IPS-18c (cell line): Measurements from ENCODE around the gene ARL11.

Source experiments
- H3K4me3 ChIP-seq: 2 replicates; pipeline ENCODE4 v1.7.0; 2013; ENCODE audit warnings: low read depth, mild to moderate bottlenecking, low read length, moderate library complexity; ENCODE audit not compliant: insufficient read depth
- H3K9me3 ChIP-seq: one replicate; pipeline ENCODE4 v1.6.1; 2013; ENCODE audit warnings: mild to moderate bottlenecking, low read length, moderate library complexity; ENCODE audit not compliant: control insufficient read depth, insufficient read depth

The ARL11 gene

DNA sequence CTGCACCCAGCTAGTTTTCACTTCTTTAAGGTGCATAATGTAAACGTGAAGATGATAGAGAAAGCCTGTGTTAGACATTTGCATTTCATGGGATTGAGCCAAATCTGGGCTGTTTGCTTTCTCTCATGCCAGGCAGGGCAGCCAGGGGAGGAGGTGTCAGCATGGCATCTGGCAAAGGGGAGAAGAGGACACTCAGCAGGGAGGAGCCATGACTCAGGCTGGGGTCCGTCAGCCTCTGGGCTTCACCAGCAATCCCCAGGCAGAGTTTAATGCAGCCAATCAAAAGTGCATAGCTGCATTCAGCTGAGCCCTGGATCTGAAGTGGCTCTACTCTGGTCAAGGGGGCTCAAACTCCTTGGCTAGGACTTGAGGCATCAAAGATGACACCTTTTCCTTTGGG, 39.5 kb downstream of the ARL11 start:
- Histone ChIP-seq H3K4me3 (no peak overlapping the region), H3K9me3 (no peaks in the 10 kb centered on the region)

DNA sequence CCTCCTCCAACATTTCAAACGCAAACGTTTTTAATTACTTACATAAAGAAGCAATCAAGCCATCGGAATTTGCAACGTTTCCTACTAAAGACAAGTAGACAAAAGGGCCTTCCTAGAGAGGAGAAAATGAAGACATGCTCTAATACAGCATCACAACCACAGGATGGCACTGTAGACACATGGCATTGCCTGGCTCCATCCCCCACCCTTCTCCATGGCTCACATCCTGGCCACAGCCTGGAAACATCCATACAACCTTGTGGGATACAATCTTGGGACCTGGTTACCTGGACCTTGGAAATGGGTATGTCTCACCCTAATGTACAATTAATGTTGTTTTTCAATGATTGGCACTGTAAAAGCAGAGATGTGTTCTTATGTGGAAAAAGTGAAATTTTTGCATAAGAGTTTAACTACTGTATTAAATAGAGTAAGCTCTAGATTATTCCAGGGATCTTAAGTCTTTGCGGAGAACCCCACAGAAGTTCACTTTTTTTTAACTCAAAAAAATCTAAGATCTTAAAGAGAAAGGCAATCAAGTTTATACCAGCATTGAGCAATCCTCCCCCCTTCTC, 41.5 kb downstream of the ARL11 start:
- Histone ChIP-seq H3K9me3 (no peaks in the 10 kb centered on the region), H3K4me3 (no peak overlapping the region)

DNA sequence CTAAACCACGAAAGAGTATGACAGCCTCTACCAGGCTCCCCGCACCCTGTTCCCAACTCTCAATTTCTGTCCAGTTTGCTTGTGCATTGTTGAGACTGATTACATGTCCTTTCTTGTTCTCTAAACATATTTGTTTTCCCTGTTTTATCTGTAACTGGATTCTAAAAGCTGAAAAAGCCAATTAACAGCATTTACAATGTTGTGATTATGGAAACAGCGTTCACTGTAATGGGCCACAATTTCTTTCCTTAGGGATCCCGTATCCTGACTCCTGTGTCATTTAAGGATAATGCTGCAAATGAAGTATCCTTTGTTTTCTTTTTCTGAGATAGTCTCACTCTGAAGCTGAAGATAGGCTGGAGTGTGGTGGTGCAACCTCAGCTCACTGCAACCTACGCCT, 42.5 kb downstream of the ARL11 start:
- Histone ChIP-seq H3K4me3 (no peak overlapping the region), H3K9me3 (no peaks in the 10 kb centered on the region)

- peaks cover 5% of the 10 kb centered on the region for H3K9me3 ChIP-seq
These were observed 48.4 kb downstream of the ARL11 start for GRCh38 chr13:49676581-49677298.

DNA sequence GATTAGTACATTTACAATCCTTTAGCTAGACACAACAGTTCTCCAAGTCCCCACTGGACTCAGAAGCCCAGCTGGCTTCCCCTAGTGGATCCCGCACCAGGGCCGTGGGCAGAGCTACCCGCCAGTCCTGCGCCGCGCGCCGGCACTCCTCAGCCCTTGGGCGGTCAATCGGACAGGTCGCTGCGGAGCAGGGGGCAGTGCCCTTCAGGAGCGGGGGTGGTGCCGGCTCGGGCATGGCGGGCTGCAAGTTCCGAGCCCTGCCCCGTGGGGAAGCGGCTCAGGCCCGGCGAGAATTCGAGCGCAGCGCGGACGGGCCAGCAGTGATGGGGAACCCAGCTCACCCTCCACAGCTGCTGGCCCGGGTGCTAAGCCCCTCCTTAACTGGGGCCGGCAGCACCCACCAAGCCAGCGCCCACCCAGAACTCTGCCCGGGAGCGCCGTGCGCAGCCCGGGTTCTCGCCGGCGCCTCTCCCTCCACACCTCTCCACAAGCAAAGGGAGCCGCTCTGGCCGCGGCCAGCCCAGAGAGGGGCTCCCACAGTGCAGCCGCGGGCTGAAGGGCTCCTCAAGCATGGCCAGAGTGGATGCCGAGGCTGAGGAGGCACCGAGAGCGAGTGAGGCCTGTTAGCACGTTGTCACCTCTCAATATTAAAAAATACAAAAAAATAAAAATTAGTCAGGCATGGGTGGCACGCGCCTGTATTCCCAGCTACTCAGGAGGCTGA, 50.0 kb downstream of the ARL11 start:
- H3K4me3 ChIP-seq: no peak overlapping the region

More at GRCh38 chr13:49676581-49677298, 48.4 kb downstream of the ARL11 start:
- H3K4me3 ChIP-seq: no peak overlapping the region

GRCh38 chr13:49679246-49679645, 50.9 kb downstream of the ARL11 start:
- Histone ChIP-seq H3K9me3 (peaks cover 5% of the 10 kb centered on the region), H3K4me3 (no peak overlapping the region)

More for the DNA sequence above, 50.0 kb downstream of the ARL11 start:
- peaks cover 5% of the 10 kb centered on the region for H3K9me3 ChIP-seq

GRCh38 chr13:49681842-49682435, 53.6 kb downstream of the ARL11 start:
- Histone ChIP-seq H3K4me3 (no peak overlapping the region), H3K9me3 (peaks cover 5% of the 10 kb centered on the region)
